CD14-positive monocyte (primary cell): ENCODE measurements around the gene NPAS3. TPM values are rescaled to one million over a fixed set of nuclear protein-coding genes. Genes with fewer than 3 reads are reported as not detected.

Experiments used
- DNase-seq, 3 donors: peaks; one replicate each; pipeline ENCODE4 v3.0.0-alpha.2; 2011 to 2022
- H2AFZ ChIP-seq: 2 replicates; pipeline ENCODE4 v1.6.0; 2012; ENCODE audit warnings: mild to moderate bottlenecking, low read depth, low read length, inconsistent platforms; ENCODE audit not compliant: insufficient read depth, poor library complexity, severe bottlenecking
- H3K27ac ChIP-seq, 2 donors: 1 replicate in 1 of 2; 2 replicates in 1 of 2; pipeline ENCODE4 v1.5.1; 2012 to 2013; ENCODE audit warnings: low read length in 2 of 2, control low read depth in 1 of 2, inconsistent platforms in 1 of 2, low read depth in 1 of 2, mild to moderate bottlenecking in 1 of 2
- H3K27me3 ChIP-seq, 2 donors: one replicate each; pipeline versions ENCODE4 v1.6.0 to v1.6.1; 2011 to 2013; ENCODE audit warnings: low read length in 2 of 2; ENCODE audit not compliant: control insufficient read depth in 2 of 2, insufficient read depth in 2 of 2
- H3K36me3 ChIP-seq, 2 donors: replicated peaks in 1 of 2; 1 replicate in 1 of 2; 2 replicates in 1 of 2; pipeline versions ENCODE4 v1.5.1 to v1.6.1; 2012 to 2013; ENCODE audit warnings: low read length in 2 of 2, control low read depth in 1 of 2, inconsistent platforms in 1 of 2, mild to moderate bottlenecking in 1 of 2; ENCODE audit not compliant: insufficient read depth in 2 of 2, control insufficient read depth in 1 of 2
- H3K4me1 ChIP-seq, 2 donors: 1 replicate in 1 of 2; 2 replicates in 1 of 2; pipeline versions ENCODE4 v1.5.1 to v1.6.1; 2012 to 2013; ENCODE audit warnings: low read length in 2 of 2, control low read depth in 1 of 2, inconsistent platforms in 1 of 2, mild to moderate bottlenecking in 1 of 2, moderate library complexity in 1 of 2; ENCODE audit not compliant: insufficient read depth in 2 of 2, control insufficient read depth in 1 of 2
- H3K4me2 ChIP-seq: replicated peaks from 2 replicates; pipeline ENCODE3; 2012; ENCODE audit warnings: low read length, moderate library complexity, mild to moderate bottlenecking; ENCODE audit not compliant: poor library complexity, severe bottlenecking; ENCODE audit errors: extremely low read depth
- H3K4me3 ChIP-seq, 3 experiments: fragments of 200-600 bp in 1 of 3; sonication (generic) in 1 of 3; replicated peaks in 1 of 3; 1 replicate in 2 of 3; 2 replicates in 1 of 3; pipeline ENCODE4 v1.5.1; 2011 to 2013; ENCODE audit warnings: low read length in 3 of 3, mild to moderate bottlenecking in 3 of 3, control low read depth in 2 of 3, low read depth in 2 of 3, inconsistent platforms in 1 of 3, moderate library complexity in 1 of 3
- H3K79me2 ChIP-seq: 2 replicates; pipeline ENCODE4 v1.6.0; 2012; ENCODE audit warnings: mild to moderate bottlenecking, control low read depth, inconsistent platforms, low read length, moderate library complexity; ENCODE audit not compliant: insufficient read depth
- H3K9ac ChIP-seq: 2 replicates; pipeline ENCODE4 v1.6.0; 2017; ENCODE audit warnings: low read length, mild to moderate bottlenecking; ENCODE audit not compliant: insufficient read depth, poor library complexity, severe bottlenecking
- H3K9me3 ChIP-seq, 2 donors: replicated peaks in 1 of 2; 1 replicate in 1 of 2; 2 replicates in 1 of 2; pipeline versions ENCODE4 v1.5.1 to v1.6.1; 2012 to 2013; ENCODE audit warnings: low read length in 2 of 2, control low read depth in 1 of 2; ENCODE audit not compliant: control insufficient read depth in 1 of 2, insufficient read depth in 1 of 2
- H4K20me1 ChIP-seq: 2 replicates; pipeline ENCODE4 v1.6.0; 2012; ENCODE audit warnings: mild to moderate bottlenecking, low read length, control low read depth, moderate library complexity; ENCODE audit not compliant: insufficient read depth
- H3K27ac Mint-ChIP-seq, 7 donors: one replicate each; pipeline ENCODE4 v1.8.0; 2020; ENCODE audit warnings: mild to moderate bottlenecking in 7 of 7, mixed read lengths in 7 of 7, moderate library complexity in 6 of 7, inconsistent platforms in 2 of 7
- H3K27me3 Mint-ChIP-seq, 3 donors: one replicate each; pipeline ENCODE4 v1.8.0; 2021 to 2022; ENCODE audit warnings: low read depth in 3 of 3, mild to moderate bottlenecking in 3 of 3, mixed read lengths in 3 of 3, moderate library complexity in 3 of 3, inconsistent platforms in 1 of 3
- H3K36me3 Mint-ChIP-seq, 2 donors: one replicate each; pipeline ENCODE4 v1.8.0; 2020; ENCODE audit warnings: mixed read lengths in 2 of 2, inconsistent platforms in 1 of 2, mild to moderate bottlenecking in 1 of 2
- H3K4me1 Mint-ChIP-seq: one replicate; pipeline ENCODE4 v1.8.0; 2020; ENCODE audit warnings: mild to moderate bottlenecking, mixed read lengths
- H3K4me3 Mint-ChIP-seq, 2 donors: one replicate each; pipeline ENCODE4 v1.8.0; 2020; ENCODE audit warnings: mild to moderate bottlenecking in 2 of 2, mixed read lengths in 2 of 2, moderate library complexity in 1 of 2
- H3K9me3 Mint-ChIP-seq, 7 donors: one replicate each; pipeline ENCODE4 v1.8.0; 2020 to 2022; ENCODE audit warnings: mixed read lengths in 7 of 7, mild to moderate bottlenecking in 6 of 7, moderate library complexity in 6 of 7, inconsistent platforms in 2 of 7
- WGBS: methylation state at CpG from one replicate; pipeline ENCODE4 v1.1.5; 2013; ENCODE audit warnings: missing lambda C conversion rate; ENCODE audit not compliant: insufficient coverage; 5-methylcytosine and 5-hydroxymethylcytosine counted together
- intact Hi-C, 2 donors: fragments of 100-400 bp; cut with micrococcal nuclease; formaldehyde crosslinking; loops; one replicate each; pipeline versions ENCODE4 v1.15.0 to v1.15.1; 2023
- polyA plus RNA-seq, 3 donors: library from polyadenylated mRNA; depleted of rRNA in 1 of 3; unstranded in 2 of 3; stranded (reverse) in 1 of 3; fragments of 300-500 nt in 2 of 3; fragments of >200 nt in 1 of 3; fragmentation: Illumina TruSeq in 2 of 3; gene quantifications; 1 replicate in 2 of 3; 2 replicates in 1 of 3; pipeline ENCODE4 v1.2.3, GENCODE V29; 2012 to 2021
- TF ChIP-seq, protein P1 (sequence below): fragments of 200-600 bp; IDR thresholded peaks from one replicate; pipeline ENCODE4 v1.8.0; 2022; ENCODE audit warnings: antibody characterized with exemption, mild to moderate bottlenecking

Gene NPAS3
- polyA plus RNA-seq, 3 donors: not detected

DNA sequence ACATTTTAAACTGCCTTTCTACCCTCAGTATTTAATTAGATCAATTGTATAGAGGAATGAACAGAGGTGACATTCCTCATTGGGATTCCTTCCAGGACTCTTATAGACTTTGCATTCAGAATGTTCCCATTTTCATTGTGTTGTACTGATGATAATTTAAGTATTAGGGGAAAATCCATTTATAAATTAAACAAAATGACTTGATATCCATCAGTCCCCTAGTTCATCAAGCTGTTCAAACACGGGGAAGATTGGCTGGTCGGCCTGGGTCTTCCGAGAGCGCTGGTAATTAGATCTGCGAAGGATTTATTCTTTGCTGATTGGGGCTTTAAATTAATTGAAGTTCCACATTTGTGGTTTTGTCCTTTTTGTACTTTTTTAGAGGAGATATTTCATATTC is 738.2 kb downstream of the NPAS3 start:
- no peak overlapping the region for H3K9ac ChIP-seq
- H3K27me3 Mint-ChIP-seq: peaks cover 0 to 2% (median 0%) of the 10 kb centered on the region in 3 donors
- no peaks in the 10 kb centered on the region for H3K36me3 ChIP-seq
- 96% methylated on average over 5 of the region's 5 CpGs for WGBS
- intact Hi-C loops: no loop called here
- no peaks in the 10 kb centered on the region for H3K27me3 ChIP-seq
- H3K4me3 Mint-ChIP-seq: no peak overlapping the region
- no peak for DNase-seq
- no peaks in the 10 kb centered on the region for H3K79me2 ChIP-seq
- no peaks in the 10 kb centered on the region for H4K20me1 ChIP-seq
- H3K4me3 ChIP-seq: no peak overlapping the region
- H3K4me1 ChIP-seq: no peaks in the 10 kb centered on the region
- no peaks in the 10 kb centered on the region for H3K4me1 Mint-ChIP-seq
- peaks cover 0 to 2% (median 0%) of the 10 kb centered on the region in 7 donors for H3K9me3 Mint-ChIP-seq
- no peak overlapping the region for H3K27ac ChIP-seq
- TF ChIP-seq, protein P1, sequence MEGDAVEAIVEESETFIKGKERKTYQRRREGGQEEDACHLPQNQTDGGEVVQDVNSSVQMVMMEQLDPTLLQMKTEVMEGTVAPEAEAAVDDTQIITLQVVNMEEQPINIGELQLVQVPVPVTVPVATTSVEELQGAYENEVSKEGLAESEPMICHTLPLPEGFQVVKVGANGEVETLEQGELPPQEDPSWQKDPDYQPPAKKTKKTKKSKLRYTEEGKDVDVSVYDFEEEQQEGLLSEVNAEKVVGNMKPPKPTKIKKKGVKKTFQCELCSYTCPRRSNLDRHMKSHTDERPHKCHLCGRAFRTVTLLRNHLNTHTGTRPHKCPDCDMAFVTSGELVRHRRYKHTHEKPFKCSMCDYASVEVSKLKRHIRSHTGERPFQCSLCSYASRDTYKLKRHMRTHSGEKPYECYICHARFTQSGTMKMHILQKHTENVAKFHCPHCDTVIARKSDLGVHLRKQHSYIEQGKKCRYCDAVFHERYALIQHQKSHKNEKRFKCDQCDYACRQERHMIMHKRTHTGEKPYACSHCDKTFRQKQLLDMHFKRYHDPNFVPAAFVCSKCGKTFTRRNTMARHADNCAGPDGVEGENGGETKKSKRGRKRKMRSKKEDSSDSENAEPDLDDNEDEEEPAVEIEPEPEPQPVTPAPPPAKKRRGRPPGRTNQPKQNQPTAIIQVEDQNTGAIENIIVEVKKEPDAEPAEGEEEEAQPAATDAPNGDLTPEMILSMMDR: no peak
- H2AFZ ChIP-seq: no peak overlapping the region
- no peak overlapping the region for H3K27ac Mint-ChIP-seq
- H3K36me3 Mint-ChIP-seq: no peaks in the 10 kb centered on the region
- no peak overlapping the region for H3K4me2 ChIP-seq
- no peaks in the 10 kb centered on the region for H3K9me3 ChIP-seq

DNA sequence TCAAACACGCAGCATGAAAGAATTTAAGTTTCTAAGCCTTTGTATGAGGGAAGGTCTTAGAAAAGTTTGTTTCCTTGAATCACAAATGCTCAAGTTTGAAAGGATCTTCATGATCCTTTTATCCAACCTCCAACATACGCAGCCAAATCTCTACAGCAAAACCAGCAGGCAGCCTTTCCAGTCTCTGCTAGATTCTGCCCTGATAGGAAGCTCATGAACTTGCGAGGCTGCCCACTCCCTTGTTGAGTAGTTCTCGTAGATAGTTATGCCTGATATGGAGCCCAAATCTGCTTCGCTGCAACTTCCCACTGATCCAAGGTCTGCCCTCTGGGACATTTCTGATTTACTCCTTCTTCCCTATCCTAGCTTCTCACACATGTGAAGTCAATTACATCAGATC is 739.3 kb downstream of the NPAS3 start:
- H3K27ac ChIP-seq: no peak overlapping the region
- H3K4me3 Mint-ChIP-seq: no peak overlapping the region
- H2AFZ ChIP-seq: no peak overlapping the region
- WGBS: 92% methylated on average over 4 of the region's 5 CpGs
- no peaks in the 10 kb centered on the region for H3K27me3 ChIP-seq
- H3K79me2 ChIP-seq: no peaks in the 10 kb centered on the region
- no peak overlapping the region for H3K9ac ChIP-seq
- TF ChIP-seq, protein P1: no peak
- no peaks in the 10 kb centered on the region for H3K36me3 ChIP-seq
- no peaks in the 10 kb centered on the region for H3K36me3 Mint-ChIP-seq
- no peak for DNase-seq
- no peaks in the 10 kb centered on the region for H4K20me1 ChIP-seq
- no peak overlapping the region for H3K4me3 ChIP-seq
- H3K27me3 Mint-ChIP-seq: peaks cover 0 to 2% (median 0%) of the 10 kb centered on the region in 3 donors
- no peaks in the 10 kb centered on the region for H3K4me1 ChIP-seq
- intact Hi-C loops: no loop called here
- H3K27ac Mint-ChIP-seq: no peak overlapping the region
- H3K4me1 Mint-ChIP-seq: no peaks in the 10 kb centered on the region
- H3K9me3 Mint-ChIP-seq: peaks cover 0 to 2% (median 0%) of the 10 kb centered on the region in 7 donors
- H3K9me3 ChIP-seq: no peaks in the 10 kb centered on the region
- H3K4me2 ChIP-seq: no peak overlapping the region
